ENCODE measurements around the gene AK8. TPM values are rescaled to one million over a fixed set of nuclear protein-coding genes. Genes with fewer than 3 reads are reported as not detected.

AK8 gene
- total and polyA plus RNA-seq, 2 of the 4 experiments (the other 2 are of a cell fraction) = under 0.01 to 0.09 TPM

DNA sequence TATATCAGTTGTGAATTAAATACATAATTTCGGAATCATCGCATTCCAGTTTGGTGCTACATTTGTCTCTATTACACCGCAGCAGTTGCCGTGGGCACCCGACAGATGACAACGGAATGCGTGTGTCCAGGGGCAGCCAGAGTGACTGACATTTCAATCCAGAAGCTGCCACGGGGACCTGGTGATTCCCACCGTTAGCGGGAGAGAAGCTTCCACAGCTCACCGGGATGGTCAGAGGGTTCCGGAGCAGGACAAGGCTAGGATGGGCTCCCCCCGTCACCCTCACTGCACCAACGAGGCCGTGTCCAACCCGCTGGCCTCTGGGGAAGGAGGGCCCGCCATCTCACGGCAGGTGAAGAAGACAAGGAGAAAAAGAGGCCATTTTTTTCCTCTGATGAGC is 121.1 kb downstream of the AK8 start:
- Histone ChIP-seq H3K9me1 (ENCODE audit: insufficient read depth, low read length) (no peaks in the 10 kb centered on the region), H4K20me1 (ENCODE audit: insufficient read depth, low read length) (no peaks in the 10 kb centered on the region), H3K14ac (replicated peaks; ENCODE audit: low read depth, low read length) (no peak overlapping the region), H2BK5ac (ENCODE audit: low read depth, low read length, poor library complexity, severe bottlenecking) (no peak overlapping the region), H3K4me2 (ENCODE audit: low read depth, low read length) (no peak overlapping the region), H3K23ac (ENCODE audit: low read depth, low read length) (no peak overlapping the region), H3K4me1 (ENCODE audit: control insufficient read depth, insufficient read depth, low read length) (no peaks in the 10 kb centered on the region; the same call in 1 of the 2 replicates), H4K8ac (ENCODE audit: low read depth in 2 of 2, low read length in 2 of 2) (no peak overlapping the region), H3K9me3 (ENCODE audit: control insufficient read depth, insufficient read depth, low read length) (no peaks in the 10 kb centered on the region), H2AK9ac (replicated peaks; ENCODE audit: low read depth, low read length, poor library complexity) (no peak overlapping the region), H3K36me3 (ENCODE audit: control insufficient read depth, insufficient read depth, low read length) (no peaks in the 10 kb centered on the region), H4K91ac (ENCODE audit: insufficient read depth, low read depth, low read length) (no peak overlapping the region), H3K18ac (ENCODE audit: low read depth, low read length) (no peak overlapping the region), H2BK120ac (ENCODE audit: low read depth, low read length) (no peak overlapping the region), H2BK15ac (ENCODE audit: low read depth, low read length) (no peak overlapping the region), H2AFZ (replicated peaks; ENCODE audit: low read length, poor library complexity) (no peak overlapping the region), H3K4ac (ENCODE audit: low read depth, low read length) (no peak overlapping the region), H3K79me1 (ENCODE audit: low read depth in 1 of 2, low read length in 2 of 2) (no peaks in the 10 kb centered on the region), H3K9ac (ENCODE audit: low read depth, low read length) (no peak overlapping the region), H3K27me3 (ENCODE audit: control insufficient read depth, insufficient read depth, low read length) (peaks cover 47% of the 10 kb centered on the region), H3K27ac (ENCODE audit: insufficient read depth, low read length) (no peak overlapping the region), H3K56ac (ENCODE audit: extremely low read depth, insufficient read depth, low read length) (no peak overlapping the region), H2BK20ac (ENCODE audit: low read depth, low read length) (no peak overlapping the region), H2AK5ac (ENCODE audit: low read depth, low read length) (no peak overlapping the region), H4K5ac (ENCODE audit: low read depth, low read length) (no peak overlapping the region), H3K4me3 (ENCODE audit: insufficient read depth, low read depth, low read length) (no peak overlapping the region)
- 71% methylated on average over 11 of the region's 18 CpGs; no CpG with 5 or more reads in 1 of the 2 experiments for WGBS, 2 experiments (ENCODE audit: extremely low coverage in 2 of 2, insufficient read length in 1 of 2)
- BruUV-seq (replicated peaks) = no TSS peak
- ATAC-seq (ENCODE audit: low read depth) = no peak
- no peak for TF ChIP-seq BHLHE40 (IDR thresholded peaks at IDR 0.05; ENCODE audit: low read depth, low read length)
- ChIA-PET CTCF (no interaction called here), POLR2A (ENCODE audit: unreplicated experiment) (no interaction called here)
- no peak for DNase-seq
- dilution Hi-C loops (cut with HindIII; ENCODE audit: low sequenced_read_pairs, unreplicated experiment) (no loop called here), in situ Hi-C loops (cut with MboI; ENCODE audit: low sequenced_read_pairs) (no loop called here), intact Hi-C loops (cut with micrococcal nuclease) (no loop called here)

Data from IMR-90 (cell line).